Mesenchymal stem cell (in vitro differentiated cells and primary cell): ENCODE measurements around the gene SHANK2.

Experiments
- DNase-seq: peaks from one replicate; pipeline ENCODE4 v3.0.0-alpha.2; 2013
- H2AFZ ChIP-seq: one replicate; pipeline ENCODE4 v1.6.1; 2013; ENCODE audit warnings: low read depth, mild to moderate bottlenecking, control low read depth, inconsistent platforms, low read length, moderate library complexity
- H2AK5ac ChIP-seq: 2 replicates; pipeline ENCODE4 v1.6.1; 2013; ENCODE audit warnings: low read length, moderate library complexity, mild to moderate bottlenecking, inconsistent platforms; ENCODE audit not compliant: severe bottlenecking
- H2BK120ac ChIP-seq: one replicate; pipeline ENCODE4 v1.6.1; 2013; ENCODE audit warnings: low read depth, mild to moderate bottlenecking, inconsistent platforms, low read length, moderate library complexity
- H2BK12ac ChIP-seq, 2 experiments: one replicate each; pipeline ENCODE4 v1.6.1; 2013; ENCODE audit warnings: inconsistent platforms in 2 of 2, low read length in 2 of 2, mild to moderate bottlenecking in 2 of 2, moderate library complexity in 2 of 2, control low read depth in 1 of 2
- H2BK15ac ChIP-seq: one replicate; pipeline ENCODE4 v1.6.1; 2013; ENCODE audit warnings: mild to moderate bottlenecking, low read depth, inconsistent platforms; ENCODE audit not compliant: poor library complexity, severe bottlenecking
- H2BK5ac ChIP-seq: 2 replicates; pipeline ENCODE4 v1.6.1; 2013; ENCODE audit warnings: low read depth, mild to moderate bottlenecking, low read length, control low read depth, inconsistent platforms; ENCODE audit not compliant: poor library complexity, severe bottlenecking
- H3K14ac ChIP-seq, 2 experiments: one replicate each; pipeline ENCODE4 v1.6.1; 2013; ENCODE audit warnings: inconsistent platforms in 2 of 2, low read length in 2 of 2, control low read depth in 1 of 2, mild to moderate bottlenecking in 1 of 2, moderate library complexity in 1 of 2
- H3K18ac ChIP-seq, 2 experiments: one replicate each; pipeline ENCODE4 v1.6.1; 2013; ENCODE audit warnings: inconsistent platforms in 2 of 2, low read length in 2 of 2, control low read depth in 1 of 2, low read depth in 1 of 2, mild to moderate bottlenecking in 1 of 2
- H3K23ac ChIP-seq, 2 experiments: one replicate each; pipeline ENCODE4 v1.6.1; 2013; ENCODE audit warnings: inconsistent platforms in 2 of 2, low read length in 2 of 2, mild to moderate bottlenecking in 2 of 2, moderate library complexity in 2 of 2, control low read depth in 1 of 2
- H3K27ac ChIP-seq: 2 replicates; pipeline ENCODE4 v1.5.1; 2013; ENCODE audit warnings: mild to moderate bottlenecking, moderate library complexity, low read length, control low read depth, inconsistent platforms; ENCODE audit not compliant: poor library complexity, severe bottlenecking
- H3K27me3 ChIP-seq, 2 experiments: 2 replicates each; pipeline versions ENCODE4 v1.6.1 to v1.7.0; 2013; ENCODE audit warnings: low read length in 2 of 2, mild to moderate bottlenecking in 2 of 2, moderate library complexity in 2 of 2, control low read depth in 1 of 2, inconsistent platforms in 1 of 2; ENCODE audit not compliant: control insufficient read depth in 1 of 2, insufficient read depth in 1 of 2
- H3K36me3 ChIP-seq, 2 experiments: 2 replicates each; pipeline versions ENCODE4 v1.6.1 to v1.7.0; 2013; ENCODE audit warnings: low read length in 2 of 2, control low read depth in 1 of 2, inconsistent platforms in 1 of 2, low read depth in 1 of 2, mild to moderate bottlenecking in 1 of 2; ENCODE audit not compliant: insufficient read depth in 2 of 2, control insufficient read depth in 1 of 2
- H3K4ac ChIP-seq, 2 experiments: one replicate each; pipeline ENCODE4 v1.6.1; 2013; ENCODE audit warnings: inconsistent platforms in 2 of 2, low read length in 2 of 2, mild to moderate bottlenecking in 2 of 2, moderate library complexity in 2 of 2, control low read depth in 1 of 2, low read depth in 1 of 2
- H3K4me1 ChIP-seq: 2 replicates; pipeline ENCODE4 v1.6.1; 2013; ENCODE audit warnings: low read depth, low read length, control low read depth; ENCODE audit not compliant: control insufficient read depth, insufficient read depth
- H3K4me2 ChIP-seq: 2 replicates; pipeline ENCODE4 v1.6.1; 2013; ENCODE audit warnings: low read length, mild to moderate bottlenecking, inconsistent platforms; ENCODE audit not compliant: poor library complexity, severe bottlenecking
- H3K4me3 ChIP-seq, 2 experiments: 2 replicates each; pipeline versions ENCODE4 v1.5.1 to v1.7.0; 2013; ENCODE audit warnings: low read length in 2 of 2, mild to moderate bottlenecking in 2 of 2, control low read depth in 1 of 2, low read depth in 1 of 2; ENCODE audit not compliant: insufficient read depth in 1 of 2
- H3K79me1 ChIP-seq: replicated peaks from 2 replicates; pipeline ENCODE4 v1.6.1; 2013; ENCODE audit warnings: mild to moderate bottlenecking, control low read depth, low read length, inconsistent platforms; ENCODE audit not compliant: poor library complexity, severe bottlenecking
- H3K9ac ChIP-seq: 2 replicates; pipeline ENCODE4 v1.7.0; 2013; ENCODE audit warnings: mild to moderate bottlenecking, low read length, moderate library complexity
- H3K9me3 ChIP-seq: 2 replicates; pipeline ENCODE4 v1.7.0; 2013; ENCODE audit warnings: mild to moderate bottlenecking, low read length; ENCODE audit not compliant: control insufficient read depth
- H4K8ac ChIP-seq: one replicate; pipeline ENCODE4 v1.6.1; 2013; ENCODE audit warnings: inconsistent platforms, mild to moderate bottlenecking, low read length, moderate library complexity
- H4K91ac ChIP-seq: one replicate; pipeline ENCODE4 v1.6.1; 2013; ENCODE audit warnings: mild to moderate bottlenecking, low read length, inconsistent platforms
- WGBS: methylation state at CpG from one replicate; pipeline ENCODE4 v1.1.7; 2013; ENCODE audit warnings: mixed read lengths; 5-methylcytosine and 5-hydroxymethylcytosine counted together

SHANK2 gene

DNA sequence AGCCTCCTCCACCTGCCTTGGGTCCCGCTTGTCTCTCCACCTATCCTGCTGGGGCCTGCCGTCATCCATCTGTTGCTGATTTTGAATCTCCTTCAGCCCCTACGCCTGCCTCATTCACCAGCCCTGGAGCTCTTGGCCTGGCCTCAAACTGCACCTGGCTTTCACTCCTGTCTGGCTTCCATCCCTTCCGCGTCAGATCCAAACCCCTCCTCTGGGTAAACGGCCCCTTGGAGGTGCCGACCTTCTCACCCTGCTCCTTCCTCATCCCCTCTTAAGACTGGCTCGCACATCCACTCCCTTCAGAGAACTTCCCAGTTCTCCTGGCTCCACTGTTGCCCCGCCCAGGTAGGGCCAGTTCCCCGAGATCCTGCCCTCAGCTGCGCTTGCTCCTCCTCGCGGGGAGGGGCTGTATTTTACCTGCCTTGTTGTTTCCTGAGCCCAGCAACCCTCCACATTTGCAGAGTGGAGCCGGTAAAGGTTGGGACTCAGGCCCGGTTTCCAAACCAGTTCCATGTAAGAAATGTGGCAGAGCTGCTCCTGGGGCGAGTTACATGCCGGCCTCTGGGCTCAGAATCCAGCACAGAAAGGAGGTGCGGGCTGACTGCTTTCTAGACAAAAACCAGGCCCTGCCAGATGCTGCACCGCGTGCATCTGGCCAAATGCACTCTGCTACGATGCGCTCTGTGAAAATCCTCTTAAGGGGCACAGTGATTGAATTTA, 13.9 kb upstream of the SHANK2 start:
- no peak overlapping the region for H4K8ac ChIP-seq
- H3K14ac ChIP-seq = no peak overlapping the region
- no peaks in the 10 kb centered on the region for H3K79me1 ChIP-seq
- H3K18ac ChIP-seq = no peak overlapping the region
- H3K4me2 ChIP-seq = no peak overlapping the region
- no peak overlapping the region for H3K23ac ChIP-seq
- no peak overlapping the region for H2BK5ac ChIP-seq
- H2BK15ac ChIP-seq = no peak overlapping the region
- no peaks in the 10 kb centered on the region for H3K36me3 ChIP-seq
- H3K4me1 ChIP-seq = peaks cover 25% of the 10 kb centered on the region
- H2AFZ ChIP-seq = no peak overlapping the region
- WGBS = 42% methylated on average over 22 of the region's 22 CpGs
- peak overlapping the region; percentile 21 for H2AK5ac ChIP-seq
- no peak overlapping the region for H3K4me3 ChIP-seq
- H3K4ac ChIP-seq = no peak overlapping the region
- no peak overlapping the region for H4K91ac ChIP-seq
- no peak overlapping the region for H2BK120ac ChIP-seq
- H3K27me3 ChIP-seq = peaks cover 0 to 60% of the 10 kb centered on the region in 2 experiments
- no peak for DNase-seq
- H3K9me3 ChIP-seq = no peaks in the 10 kb centered on the region
- no peak overlapping the region for H3K9ac ChIP-seq
- no peak overlapping the region for H2BK12ac ChIP-seq
- no peak overlapping the region for H3K27ac ChIP-seq

DNA sequence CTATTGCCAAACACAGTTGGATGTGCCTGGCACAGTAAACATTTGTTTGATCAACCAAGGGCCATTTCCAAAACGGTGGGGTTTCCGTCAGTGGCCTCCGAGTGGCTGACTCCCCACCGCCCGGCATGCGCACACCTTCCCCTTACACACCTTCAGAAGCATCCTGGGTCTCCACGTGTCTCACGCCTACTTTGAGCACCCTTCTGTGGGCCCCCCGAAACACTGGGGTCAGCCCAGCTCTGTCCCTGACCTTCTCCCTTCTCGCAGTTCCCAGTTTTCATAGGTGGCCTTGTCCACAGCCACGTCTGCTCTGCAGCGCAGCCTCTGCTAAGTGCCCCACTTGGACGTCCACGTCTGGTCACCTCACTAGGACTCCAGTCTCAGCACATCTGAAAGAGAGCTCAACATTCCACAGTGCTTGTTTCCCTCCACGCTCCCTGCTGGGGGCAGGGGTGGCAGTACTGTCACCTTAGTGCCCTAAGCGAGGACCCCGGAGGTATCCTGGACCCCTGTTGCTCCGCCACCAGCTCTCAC, 13.2 kb upstream of the SHANK2 start:
- Histone ChIP-seq H2BK120ac (no peak overlapping the region), H3K9ac (no peak overlapping the region), H2AFZ (no peak overlapping the region), H2BK5ac (no peak overlapping the region), H2AK5ac (no peak overlapping the region), H3K27ac (no peak overlapping the region), H3K4me2 (no peak overlapping the region), H3K4me3 (no peak overlapping the region), H2BK12ac (no peak overlapping the region), H3K4ac (no peak overlapping the region), H3K79me1 (no peaks in the 10 kb centered on the region), H3K18ac (no peak overlapping the region), H3K9me3 (no peaks in the 10 kb centered on the region), H3K27me3 (peaks cover 0 to 64% of the 10 kb centered on the region in 2 experiments), H2BK15ac (no peak overlapping the region), H4K8ac (no peak overlapping the region), H3K4me1 (peaks cover 25% of the 10 kb centered on the region), H3K36me3 (no peaks in the 10 kb centered on the region), H3K23ac (no peak overlapping the region), H3K14ac (no peak overlapping the region), H4K91ac (peak overlapping the region; percentile 5)
- 86% methylated on average over 18 of the region's 18 CpGs for WGBS
- DNase-seq = no peak

DNA sequence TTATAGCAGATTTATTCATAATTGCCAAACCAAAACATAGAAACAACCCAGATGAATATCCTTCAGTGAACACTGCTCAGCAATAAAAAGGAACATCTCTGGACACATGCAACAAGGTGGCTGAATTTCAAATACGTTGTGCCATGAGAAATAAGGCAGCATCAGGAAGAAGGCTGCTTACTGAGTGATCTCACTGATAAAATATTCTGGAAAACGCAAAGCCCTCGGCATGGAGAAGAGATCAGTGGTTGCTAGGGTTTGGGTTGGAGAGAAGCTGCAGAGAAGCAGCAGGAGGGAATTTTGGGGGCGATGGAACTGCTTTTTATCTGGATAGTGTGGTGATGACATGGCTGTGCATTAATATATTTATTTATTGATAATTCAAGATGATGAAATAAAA, 11.0 kb upstream of the SHANK2 start:
- Histone ChIP-seq H3K79me1 (no peaks in the 10 kb centered on the region), H3K4me2 (no peak overlapping the region), H3K9ac (no peak overlapping the region), H4K8ac (no peak overlapping the region), H2BK12ac (no peak overlapping the region), H3K18ac (no peak overlapping the region), H2BK120ac (no peak overlapping the region), H3K23ac (no peak overlapping the region), H2AK5ac (no peak overlapping the region), H3K9me3 (peaks cover 2% of the 10 kb centered on the region), H3K4me1 (peaks cover 13% of the 10 kb centered on the region), H3K4ac (no peak overlapping the region), H4K91ac (no peak overlapping the region), H3K4me3 (no peak overlapping the region), H3K36me3 (no peaks in the 10 kb centered on the region), H3K14ac (no peak overlapping the region), H2BK15ac (no peak overlapping the region), H3K27ac (no peak overlapping the region), H2AFZ (no peak overlapping the region), H2BK5ac (no peak overlapping the region), H3K27me3 (peaks cover 0 to 48% of the 10 kb centered on the region in 2 experiments)
- 58% methylated on average over 3 of the region's 4 CpGs for WGBS
- DNase-seq = no peak

DNA sequence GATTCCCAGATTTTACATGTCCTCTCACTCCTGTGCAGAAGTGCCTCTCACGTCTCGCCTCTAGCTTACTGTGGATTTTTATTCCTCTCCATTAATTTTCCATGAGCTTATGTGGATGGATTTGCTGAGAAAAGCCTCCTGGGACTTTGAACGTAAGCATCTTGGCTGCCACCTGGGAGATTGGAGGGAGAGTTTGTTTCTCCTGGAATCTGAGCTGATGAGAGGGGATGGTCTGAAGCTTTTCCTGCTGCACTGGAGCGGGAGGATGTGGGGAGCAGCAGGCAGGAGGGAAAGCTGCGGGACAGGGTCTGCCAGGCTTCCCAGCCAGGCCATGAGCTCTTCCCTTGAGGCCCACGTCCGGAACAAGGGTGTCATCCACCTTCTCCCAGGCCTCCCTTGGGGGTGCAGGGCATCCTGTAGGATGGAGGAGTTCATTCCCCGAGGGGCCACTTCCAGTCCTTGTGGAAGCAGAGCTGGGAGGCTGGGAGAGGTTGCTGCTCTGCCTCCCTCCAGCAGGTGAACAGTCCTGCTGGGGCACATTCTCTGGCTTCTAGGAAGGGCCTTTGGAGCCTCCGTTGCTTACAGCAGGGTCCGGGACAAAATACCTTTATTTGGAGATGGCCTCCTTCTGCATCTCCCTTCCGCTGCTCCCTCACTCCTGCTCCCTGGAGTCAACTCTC, 3.6 kb upstream of the SHANK2 start:
- Histone ChIP-seq H2BK12ac (no peak overlapping the region), H2BK120ac (no peak overlapping the region), H3K14ac (no peak overlapping the region), H3K18ac (no peak overlapping the region), H3K4ac (no peak overlapping the region), H3K79me1 (peaks cover 5% of the 10 kb centered on the region), H3K4me1 (peaks cover 17% of the 10 kb centered on the region), H2BK15ac (no peak overlapping the region), H3K36me3 (no peaks in the 10 kb centered on the region), H3K9ac (no peak overlapping the region), H2BK5ac (no peak overlapping the region), H3K27me3 (peaks cover 1 to 20% of the 10 kb centered on the region in 2 experiments), H4K8ac (no peak overlapping the region), H3K9me3 (peaks cover 6% of the 10 kb centered on the region), H2AFZ (no peak overlapping the region), H3K23ac (no peak overlapping the region), H3K27ac (no peak overlapping the region), H3K4me3 (no peak overlapping the region), H3K4me2 (no peak overlapping the region), H2AK5ac (no peak overlapping the region), H4K91ac (no peak overlapping the region)
- 69% methylated on average over 9 of the region's 11 CpGs for WGBS
- DNase-seq = no peak
